Neural cell (in vitro differentiated cells): ENCODE results near the gene SLC22A5. TPM values are rescaled to one million over a fixed set of nuclear protein-coding genes. Genes with fewer than 3 reads are reported as not detected.

ENCODE experiments used
- H2AFZ ChIP-seq: fragments of 200-600, 300-800 bp; sonication (generic), shearing (Covaris generic); 2 replicates; pipeline ENCODE4 v1.6.0; 2014; ENCODE audit warnings: low read depth, mild to moderate bottlenecking, antibody characterized with exemption, low read length, moderate library complexity
- H3F3A ChIP-seq: fragments of 200-600 bp; shearing (Covaris generic); 2 replicates; pipeline ENCODE4 v1.6.1; 2016; ENCODE audit warnings: mild to moderate bottlenecking, moderate library complexity, mixed read lengths, antibody characterized with exemption, low read length; ENCODE audit not compliant: insufficient read depth, poor library complexity, severe bottlenecking
- H3K27ac ChIP-seq: fragments of 200-600, 300-800 bp; sonication (generic), shearing (Covaris generic); 2 replicates; pipeline ENCODE4 v1.5.1; 2014; ENCODE audit warnings: mild to moderate bottlenecking, low read length, moderate library complexity
- H3K27me3 ChIP-seq: fragments of 300-800, 200-600 bp; sonication (generic), shearing (Covaris generic); 2 replicates; pipeline ENCODE4 v1.6.0; 2014; ENCODE audit warnings: mild to moderate bottlenecking, low read depth, low read length, moderate library complexity; ENCODE audit not compliant: insufficient read depth
- H3K36me3 ChIP-seq: fragments of 300-800, 200-600 bp; sonication (generic), shearing (Covaris generic); 2 replicates; pipeline ENCODE4 v1.5.1; 2014; ENCODE audit warnings: mild to moderate bottlenecking, antibody characterized with exemption, low read length, moderate library complexity; ENCODE audit not compliant: insufficient read depth
- H3K4me2 ChIP-seq: fragments of 300-800, 200-600 bp; sonication (generic), shearing (Covaris generic); 2 replicates; pipeline ENCODE4 v1.6.0; 2014; ENCODE audit warnings: mild to moderate bottlenecking, low read length
- H3K4me3 ChIP-seq: fragments of 300-800, 200-600 bp; sonication (generic), shearing (Covaris generic); 2 replicates; pipeline ENCODE4 v1.5.1; 2014; ENCODE audit warnings: mild to moderate bottlenecking, low read length, moderate library complexity
- H3K79me2 ChIP-seq: fragments of 200-600 bp; shearing (Covaris generic); replicated peaks from 2 replicates; pipeline ENCODE4 v1.6.0; 2014; ENCODE audit warnings: mild to moderate bottlenecking, low read length, moderate library complexity; ENCODE audit not compliant: insufficient read depth
- H3K9ac ChIP-seq: fragments of 300-800, 200-600 bp; sonication (generic), shearing (Covaris generic); 2 replicates; pipeline ENCODE4 v1.6.1; 2016; ENCODE audit warnings: mild to moderate bottlenecking, low read length, mixed read lengths
- H3K9me2 ChIP-seq: fragments of 200-600 bp; shearing (Covaris generic); 2 replicates; pipeline ENCODE4 v1.6.1; 2016; ENCODE audit warnings: mild to moderate bottlenecking, low read length, mixed read lengths; ENCODE audit not compliant: insufficient read depth
- H3K9me3 ChIP-seq: fragments of 200-600, 300-800 bp; sonication (generic), shearing (Covaris generic); 2 replicates; pipeline ENCODE4 v1.6.1; 2016; ENCODE audit warnings: mild to moderate bottlenecking, mixed run types, low read length, moderate library complexity, mixed read lengths
- H4K20me1 ChIP-seq: fragments of 200-600 bp; shearing (Covaris generic); 2 replicates; pipeline ENCODE4 v1.6.1; 2016; ENCODE audit warnings: mild to moderate bottlenecking, mixed run types; ENCODE audit not compliant: insufficient read depth
- CTCF ChIP-seq: fragments of 450-650 bp; IDR thresholded peaks from 2 replicates; pipeline ENCODE4 v1.5.1; 2014; ENCODE audit warnings: antibody characterized with exemption, mild to moderate bottlenecking, moderate library complexity; ENCODE audit not compliant: poor library complexity, severe bottlenecking
- EP300 ChIP-seq: fragments of 450-650 bp; conservative IDR thresholded peaks from 2 replicates; pipeline ENCODE4 v1.6.1; 2014; ENCODE audit warnings: antibody characterized with exemption, mild to moderate bottlenecking, moderate library complexity; ENCODE audit not compliant: poor library complexity, severe bottlenecking
- EZH2 ChIP-seq: fragments of 200-600, 300-800 bp; shearing (Covaris generic), sonication (generic); IDR thresholded peaks from 2 replicates; pipeline ENCODE4 v1.6.1; 2014; ENCODE audit warnings: antibody characterized with exemption, low read length, borderline replicate concordance, mild to moderate bottlenecking; ENCODE audit not compliant: insufficient read depth, poor library complexity, severe bottlenecking
- MXI1 ChIP-seq: fragments of 450-650 bp; conservative IDR thresholded peaks from 2 replicates; pipeline ENCODE4 v1.6.1; 2014; ENCODE audit warnings: antibody characterized with exemption, mild to moderate bottlenecking; ENCODE audit not compliant: poor library complexity, severe bottlenecking
- POLR2AphosphoS5 ChIP-seq: IDR thresholded peaks from 2 replicates; pipeline ENCODE4 v1.6.1; 2012
- RAD21 ChIP-seq: fragments of 450-650 bp; conservative IDR thresholded peaks from 2 replicates; pipeline ENCODE4 v1.6.1; 2014; ENCODE audit warnings: antibody characterized with exemption, mild to moderate bottlenecking, moderate library complexity
- REST ChIP-seq: IDR thresholded peaks from 2 replicates; pipeline ENCODE4 v1.6.1; 2012; ENCODE audit warnings: borderline replicate concordance
- SMC3 ChIP-seq: fragments of 450-650 bp; conservative IDR thresholded peaks from 2 replicates; pipeline ENCODE4 v1.6.1; 2014; ENCODE audit warnings: antibody characterized with exemption, mild to moderate bottlenecking, moderate library complexity; ENCODE audit not compliant: poor library complexity
- TAF1 ChIP-seq: IDR thresholded peaks from 2 replicates; pipeline ENCODE4 v1.6.1; 2012; ENCODE audit warnings: low read depth
- polyA plus RNA-seq: library from polyadenylated mRNA; depleted of rRNA; stranded (reverse); fragments of >200 nt; gene quantifications from 2 replicates; pipeline ENCODE4 v1.2.3, GENCODE V29; 2014

Gene SLC22A5
- polyA plus RNA-seq, 1 donor from 2014 or later = 5.5 TPM

GRCh38 chr5:132344775-132345514, 24.6 kb upstream of the SLC22A5 start:
- H3K4me2 ChIP-seq = no peak overlapping the region

More at GRCh38 chr5:132344775-132345514, 24.6 kb upstream of the SLC22A5 start:
- Histone ChIP-seq H3K27me3 (no peaks in the 10 kb centered on the region), H3K4me3 (no peak overlapping the region), H3K36me3 (no peaks in the 10 kb centered on the region), H2AFZ (no peak overlapping the region), H3K9ac (no peak overlapping the region), H4K20me1 (no peaks in the 10 kb centered on the region), H3K79me2 (no peaks in the 10 kb centered on the region), H3K27ac (no peak overlapping the region), H3F3A (no peaks in the 10 kb centered on the region), H3K9me3 (no peaks in the 10 kb centered on the region), H3K9me2 (no peaks in the 10 kb centered on the region)
- TF ChIP-seq EP300 (no peak), REST (no peak), EZH2 (no peak), CTCF (no peak), SMC3 (no peak), RAD21 (no peak), TAF1 (no peak), MXI1 (no peak), POLR2AphosphoS5 (no peak)
